Measurements from ENCODE around the gene ZBTB44. TPM values are rescaled to one million over a fixed set of nuclear protein-coding genes. Genes with fewer than 3 reads are reported as not detected.
"Not testable (repeated sequence)": the region's sequence is repeated elsewhere in the genome, so short reads cannot be mapped to it uniquely, and the experiment has no call there.

Gene ZBTB44
- polyA plus RNA-seq, 1 of the 3 experiments (the other 2 are of a cell fraction) = 5.0 TPM

- no peaks in the 10 kb centered on the region for H3K9me2 ChIP-seq
- POLR2A ChIA-PET = no interaction called here
- H3K9me3 ChIP-seq = no peaks in the 10 kb centered on the region
- H3K4me2 ChIP-seq = no peak overlapping the region
- no peak overlapping the region for H2AFZ ChIP-seq (ENCODE audit: low read depth)
- no peaks in the 10 kb centered on the region for H3K79me2 ChIP-seq (ENCODE audit: insufficient read depth)
- no peaks in the 10 kb centered on the region for H4K20me1 ChIP-seq (ENCODE audit: insufficient read depth)
- no peak overlapping the region for H3K27ac ChIP-seq (ENCODE audit: low read depth in 2 of 2, low read length in 1 of 2)
- H3K27me3 ChIP-seq (ENCODE audit: insufficient read depth) = no peaks in the 10 kb centered on the region
- no peak overlapping the region for H3K9ac ChIP-seq
- no peak for TF ChIP-seq MAX (IDR thresholded peaks at IDR 0.05; ENCODE audit: low read depth)
- no peak for TF ChIP-seq NRF1 (IDR thresholded peaks at IDR 0.05; ENCODE audit: low read depth, low read length)
- TF ChIP-seq RAD21 (IDR thresholded peaks at IDR 0.05; ENCODE audit: low read length) = no peak
- TF ChIP-seq FOXJ3 (CRISPR knock-in tag; IDR thresholded peaks at IDR 0.05) = no peak
- no peak for TF ChIP-seq SMC3 (IDR thresholded peaks at IDR 0.05; ENCODE audit: low read depth, low read length)
- TF ChIP-seq JUND (IDR thresholded peaks at IDR 0.05) = no peak
- TF ChIP-seq RFX5 (IDR thresholded peaks at IDR 0.05; ENCODE audit: low read length) = no peak
- no peak for TF ChIP-seq PBX3 (IDR thresholded peaks at IDR 0.05)
- TF ChIP-seq EP300 (IDR thresholded peaks at IDR 0.05; ENCODE audit: borderline replicate concordance in 1 of 2, low read depth in 1 of 2, low read length in 1 of 2) = no peak
- TF ChIP-seq TAF1 (IDR thresholded peaks at IDR 0.05; ENCODE audit: borderline replicate concordance, low read depth, low read length) = no peak
- TF ChIP-seq NFIC (IDR thresholded peaks at IDR 0.05; ENCODE audit: borderline replicate concordance) = no peak
- TF ChIP-seq REST (IDR thresholded peaks at IDR 0.05; ENCODE audit: low read depth, low read length) = no peak
- no peak for TF ChIP-seq SIN3A (IDR thresholded peaks at IDR 0.05; ENCODE audit: borderline replicate concordance, low read depth, low read length)
- TF ChIP-seq TCF12 (IDR thresholded peaks at IDR 0.05) = no peak
- no peak for TF ChIP-seq FOSL2 (IDR thresholded peaks at IDR 0.05; ENCODE audit: borderline replicate concordance, low read depth)
- TF ChIP-seq MEF2A (IDR thresholded peaks at IDR 0.05; ENCODE audit: borderline replicate concordance, low read depth) = no peak
- TF ChIP-seq USF1 (IDR thresholded peaks at IDR 0.05; ENCODE audit: borderline replicate concordance, low read depth) = no peak
- no peak for TF ChIP-seq GATA2 (CRISPR knock-in tag; IDR thresholded peaks at IDR 0.05)
- 79% methylated on average over 28 of the region's 36 CpGs for WGBS (ENCODE audit: low lambda C conversion rate)
- H3K4me3 ChIP-seq (ENCODE audit: low read depth in 2 of 2, low read length in 1 of 2) = no peak overlapping the region
- no peaks in the 10 kb centered on the region for H3K36me3 ChIP-seq (replicated peaks in 1 of 2; ENCODE audit: control insufficient read depth in 1 of 2, insufficient read depth in 2 of 2, low read length in 1 of 2)
- CTCF ChIA-PET = no interaction called here
- H3F3A ChIP-seq (replicated peaks; ENCODE audit: insufficient read depth) = no peaks in the 10 kb centered on the region
- no peak for DNase-seq
- H3K4me1 ChIP-seq (ENCODE audit: control insufficient read depth in 1 of 2, insufficient read depth in 2 of 2, low read depth in 1 of 2, low read length in 1 of 2) = no peaks in the 10 kb centered on the region
These were observed 22.8 kb upstream of the ZBTB44 start for GRCh38 chr11:130337281-130338089.

- H2AFZ ChIP-seq (ENCODE audit: low read depth); H3K9me2 ChIP-seq; H3K4me1 ChIP-seq (ENCODE audit: control insufficient read depth in 1 of 2, insufficient read depth in 2 of 2, low read depth in 1 of 2, low read length in 1 of 2); H3K9ac ChIP-seq; DNase-seq; H3K36me3 ChIP-seq (replicated peaks in 1 of 2; ENCODE audit: control insufficient read depth in 1 of 2, insufficient read depth in 2 of 2, low read length in 1 of 2); H3K79me2 ChIP-seq (ENCODE audit: insufficient read depth); H3K9me3 ChIP-seq; H3K4me2 ChIP-seq; H3K4me3 ChIP-seq (ENCODE audit: low read depth in 2 of 2, low read length in 1 of 2); H4K20me1 ChIP-seq (ENCODE audit: insufficient read depth); H3K27ac ChIP-seq (ENCODE audit: low read depth in 2 of 2, low read length in 1 of 2); POLR2A ChIA-PET; H3F3A ChIP-seq (replicated peaks; ENCODE audit: insufficient read depth); H3K27me3 ChIP-seq (ENCODE audit: insufficient read depth): not testable (repeated sequence)
- WGBS (ENCODE audit: low lambda C conversion rate) = 92% methylated on average over 12 of the region's 19 CpGs
- CTCF ChIA-PET = interaction anchor here (1.2 to 1.6 kb wide), 2 partner anchors 14 to 531 kb away, joined by 3 read pairs; no protein-coding TSS in a partner anchor
These were observed 16.7 kb upstream of the ZBTB44 start for GRCh38 chr11:130331397-130331796.

Measured in SK-N-SH (cell line).